ENCODE results near the gene CEP295NL. TPM values are rescaled to one million over a fixed set of nuclear protein-coding genes. Genes with fewer than 3 reads are reported as not detected.
"Not testable (repeated sequence)": the region's sequence is repeated elsewhere in the genome, so short reads cannot be mapped to it uniquely, and the experiment has no call there.

Gene CEP295NL
- total RNA-seq, 3 donors from 2014 or later (not counting 1 experiment from before 2014, with no cell fraction given) = 0.52 to 2.7 (median 2.1) TPM

DNA sequence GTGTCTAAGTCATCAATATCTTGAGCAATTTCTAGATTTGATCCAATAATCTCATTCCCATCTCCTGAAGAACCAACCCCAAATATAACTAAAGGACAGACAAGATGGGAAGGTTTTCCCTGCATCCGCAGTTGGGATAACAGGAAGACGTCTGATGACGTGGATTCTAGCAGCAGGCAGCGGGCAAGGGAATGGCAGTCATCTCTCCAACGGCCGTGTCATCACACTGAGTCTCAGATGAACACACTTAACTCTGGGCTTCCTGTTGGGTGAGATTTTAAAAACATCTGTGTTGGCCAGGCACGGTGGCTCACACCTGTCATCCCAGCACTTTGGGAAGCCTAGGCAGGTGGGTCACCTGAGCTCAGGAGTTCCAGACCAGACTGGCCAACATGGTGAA is 43.1 kb upstream of the CEP295NL start:
- Mint-ChIP-seq H3K27me3 (ENCODE audit: low read depth in 2 of 2) (peaks cover 0 to 6% of the 10 kb centered on the region in 2 donors), H3K9me3 (no peaks in the 10 kb centered on the region), H3K27ac (no peak overlapping the region), H3K4me3 (no peak overlapping the region), H3K4me1 (no peaks in the 10 kb centered on the region), H3K36me3 (no peaks in the 10 kb centered on the region)
- ATAC-seq (no peak), DNase-seq (no peak)
- TF ChIP-seq, protein P1, sequence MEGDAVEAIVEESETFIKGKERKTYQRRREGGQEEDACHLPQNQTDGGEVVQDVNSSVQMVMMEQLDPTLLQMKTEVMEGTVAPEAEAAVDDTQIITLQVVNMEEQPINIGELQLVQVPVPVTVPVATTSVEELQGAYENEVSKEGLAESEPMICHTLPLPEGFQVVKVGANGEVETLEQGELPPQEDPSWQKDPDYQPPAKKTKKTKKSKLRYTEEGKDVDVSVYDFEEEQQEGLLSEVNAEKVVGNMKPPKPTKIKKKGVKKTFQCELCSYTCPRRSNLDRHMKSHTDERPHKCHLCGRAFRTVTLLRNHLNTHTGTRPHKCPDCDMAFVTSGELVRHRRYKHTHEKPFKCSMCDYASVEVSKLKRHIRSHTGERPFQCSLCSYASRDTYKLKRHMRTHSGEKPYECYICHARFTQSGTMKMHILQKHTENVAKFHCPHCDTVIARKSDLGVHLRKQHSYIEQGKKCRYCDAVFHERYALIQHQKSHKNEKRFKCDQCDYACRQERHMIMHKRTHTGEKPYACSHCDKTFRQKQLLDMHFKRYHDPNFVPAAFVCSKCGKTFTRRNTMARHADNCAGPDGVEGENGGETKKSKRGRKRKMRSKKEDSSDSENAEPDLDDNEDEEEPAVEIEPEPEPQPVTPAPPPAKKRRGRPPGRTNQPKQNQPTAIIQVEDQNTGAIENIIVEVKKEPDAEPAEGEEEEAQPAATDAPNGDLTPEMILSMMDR (IDR thresholded peaks at IDR 0.05) = no peak
- Histone ChIP-seq H3K36me3 (ENCODE audit: control insufficient read depth, insufficient read depth, low read length) (no peaks in the 10 kb centered on the region), H3K4me1 (ENCODE audit: control insufficient read depth, insufficient read depth, low read length) (no peaks in the 10 kb centered on the region), H3K27ac (ENCODE audit: low read length) (no peak overlapping the region), H3K4me3 (ENCODE audit: low read length) (no peak overlapping the region), H3K27me3 (ENCODE audit: control insufficient read depth, insufficient read depth, low read length) (no peaks in the 10 kb centered on the region), H3K9me3 (ENCODE audit: control insufficient read depth, insufficient read depth, low read length) (peaks cover 6% of the 10 kb centered on the region)
- WGBS (ENCODE audit: insufficient coverage) = 69% methylated on average over 7 of the region's 7 CpGs
- intact Hi-C loops (cut with micrococcal nuclease) = no loop called here

DNA sequence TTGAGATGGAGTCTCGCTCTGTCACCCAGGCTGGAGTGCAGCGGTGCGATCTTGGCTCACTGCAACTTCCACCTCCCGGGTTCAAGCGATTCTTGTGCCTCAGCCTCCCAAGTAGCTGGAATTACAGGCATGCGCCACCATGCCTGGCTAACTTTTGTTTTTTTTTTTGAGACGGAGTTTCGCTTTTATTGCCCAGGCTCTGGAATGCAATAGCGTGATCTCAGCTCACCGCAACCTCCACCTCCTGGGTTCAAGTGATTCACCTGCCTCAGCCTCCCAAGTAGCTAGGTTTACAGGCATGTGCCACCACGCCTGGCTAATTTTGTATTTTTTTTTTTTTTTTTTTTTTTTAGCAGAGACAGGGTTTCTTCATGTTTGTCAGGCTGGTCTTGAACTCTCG is 42.5 kb upstream of the CEP295NL start:
- ATAC-seq; H3K27me3 Mint-ChIP-seq (ENCODE audit: low read depth in 2 of 2); H3K27me3 ChIP-seq (ENCODE audit: control insufficient read depth, insufficient read depth, low read length); H3K9me3 Mint-ChIP-seq; H3K27ac ChIP-seq (ENCODE audit: low read length); H3K4me3 Mint-ChIP-seq; H3K36me3 Mint-ChIP-seq; intact Hi-C loops (cut with micrococcal nuclease); H3K27ac Mint-ChIP-seq; H3K4me3 ChIP-seq (ENCODE audit: low read length); H3K9me3 ChIP-seq (ENCODE audit: control insufficient read depth, insufficient read depth, low read length); H3K4me1 Mint-ChIP-seq; H3K4me1 ChIP-seq (ENCODE audit: control insufficient read depth, insufficient read depth, low read length); H3K36me3 ChIP-seq (ENCODE audit: control insufficient read depth, insufficient read depth, low read length); DNase-seq: not testable (repeated sequence)
- WGBS (ENCODE audit: insufficient coverage) = 93% methylated on average over 12 of the region's 12 CpGs

GRCh38 chr17:78944956-78945355 is 42.0 kb upstream of the CEP295NL start:
- Mint-ChIP-seq H3K36me3 (no peaks in the 10 kb centered on the region), H3K9me3 (no peaks in the 10 kb centered on the region), H3K27ac (no peak overlapping the region), H3K27me3 (ENCODE audit: low read depth in 2 of 2) (peaks cover 0 to 6% of the 10 kb centered on the region in 2 donors), H3K4me3 (no peak overlapping the region), H3K4me1 (no peaks in the 10 kb centered on the region)
- DNase-seq (no peak), ATAC-seq (no peak)
- Histone ChIP-seq H3K9me3 (ENCODE audit: control insufficient read depth, insufficient read depth, low read length) (no peaks in the 10 kb centered on the region), H3K27ac (ENCODE audit: low read length) (no peak overlapping the region), H3K4me3 (ENCODE audit: low read length) (no peak overlapping the region), H3K4me1 (ENCODE audit: control insufficient read depth, insufficient read depth, low read length) (no peaks in the 10 kb centered on the region), H3K27me3 (ENCODE audit: control insufficient read depth, insufficient read depth, low read length) (no peaks in the 10 kb centered on the region), H3K36me3 (ENCODE audit: control insufficient read depth, insufficient read depth, low read length) (no peaks in the 10 kb centered on the region)
- intact Hi-C loops (cut with micrococcal nuclease) = no loop called here
- TF ChIP-seq, protein P1 (IDR thresholded peaks at IDR 0.05) = no peak
- WGBS (ENCODE audit: insufficient coverage) = 77% methylated on average over 10 of the region's 10 CpGs

DNA sequence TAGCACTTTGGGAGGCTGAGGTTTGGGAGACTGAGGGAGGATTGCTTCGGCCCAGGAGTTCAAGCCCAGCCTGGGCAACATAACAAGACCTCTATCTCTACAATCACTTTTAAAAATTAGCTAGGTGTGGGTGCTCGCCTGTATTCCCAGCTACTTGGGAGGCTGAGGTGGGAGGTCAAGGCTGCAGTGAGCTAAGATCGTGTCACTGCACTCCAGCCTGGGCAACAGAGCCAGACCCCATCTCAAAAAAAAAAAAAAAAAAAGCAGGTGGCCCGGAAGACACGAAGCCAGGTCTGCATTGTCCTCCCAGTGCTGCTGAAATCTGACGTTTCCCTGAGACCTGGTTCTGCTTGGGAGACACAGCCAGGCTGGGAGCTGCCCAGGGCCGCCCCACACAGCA is 41.0 kb upstream of the CEP295NL start:
- TF ChIP-seq, protein P1 (IDR thresholded peaks at IDR 0.05) = no peak

More for the DNA sequence above, 41.0 kb upstream of the CEP295NL start:
- Histone ChIP-seq H3K27ac (ENCODE audit: low read length) (no peak overlapping the region), H3K4me1 (ENCODE audit: control insufficient read depth, insufficient read depth, low read length) (no peaks in the 10 kb centered on the region), H3K9me3 (ENCODE audit: control insufficient read depth, insufficient read depth, low read length) (no peaks in the 10 kb centered on the region), H3K27me3 (ENCODE audit: control insufficient read depth, insufficient read depth, low read length) (no peaks in the 10 kb centered on the region), H3K36me3 (ENCODE audit: control insufficient read depth, insufficient read depth, low read length) (no peaks in the 10 kb centered on the region), H3K4me3 (ENCODE audit: low read length) (no peak overlapping the region)
- intact Hi-C loops (cut with micrococcal nuclease) = no loop called here
- Mint-ChIP-seq H3K27ac (no peak overlapping the region), H3K27me3 (ENCODE audit: low read depth in 2 of 2) (peaks cover 0 to 6% of the 10 kb centered on the region in 2 donors), H3K9me3 (no peaks in the 10 kb centered on the region), H3K4me3 (no peak overlapping the region), H3K4me1 (no peaks in the 10 kb centered on the region), H3K36me3 (no peaks in the 10 kb centered on the region)
- DNase-seq (no peak), ATAC-seq (no peak)
- 83% methylated on average over 5 of the region's 7 CpGs for WGBS (ENCODE audit: insufficient coverage)
